Measurements from ENCODE around the gene ZNF358. TPM values are rescaled to one million over a fixed set of nuclear protein-coding genes. Genes with fewer than 3 reads are reported as not detected.

ZNF358 gene
- total and polyA plus RNA-seq, 2 of the 13 experiments (the other 11 are each of a cell fraction or from before 2014, with no cell fraction given) = 9.1 to 37.0 TPM

DNA sequence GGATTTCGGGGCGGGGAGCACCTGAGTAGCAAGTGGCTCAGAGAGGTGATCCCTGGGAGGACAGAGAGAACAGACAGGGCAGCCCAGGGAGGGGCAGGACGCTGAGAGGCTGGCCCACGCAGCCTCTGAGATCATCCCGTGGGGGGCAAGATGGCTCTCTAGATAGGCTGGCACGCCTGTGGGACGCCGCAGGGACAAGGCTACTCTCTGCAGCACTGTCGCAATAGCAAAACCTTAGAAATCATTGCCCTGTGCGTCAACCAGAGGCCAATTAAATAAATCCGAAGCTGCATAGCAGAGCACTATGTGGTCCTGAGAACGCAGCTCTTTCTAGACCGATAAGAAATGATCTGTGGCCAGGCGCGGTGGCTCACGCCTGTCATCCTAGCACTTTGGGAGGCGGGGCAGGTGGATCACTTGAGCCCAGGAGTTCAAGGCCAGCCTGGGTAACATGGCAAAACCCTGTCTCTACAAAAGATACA is 32.1 kb upstream of the ZNF358 start:
- DNase-seq (ENCODE audit: low spot score) (no peak), ATAC-seq (peak; percentile 59), FAIRE-seq (no peak)
- in situ Hi-C loops (cut with HindIII; ENCODE audit: extremely low pct_ligation_motif_present, low pct_unique_long_range_greater_than_20kb) = no loop called here
- 31% methylated on average over 13 of the region's 17 CpGs for WGBS (ENCODE audit: low lambda C conversion rate)
- no peak overlapping the region; the same call in 1 of the 2 replicates for H3K4me2 ChIP-seq (ENCODE audit: low read depth, low read length)
- no peaks in the 10 kb centered on the region; a peak in 1 of 5 replicates for H3K27me3 ChIP-seq (ENCODE audit: control insufficient read depth in 1 of 2, insufficient read depth in 2 of 2, low read length in 2 of 2)
- H3K9ac ChIP-seq (ENCODE audit: insufficient read depth, low read depth, low read length) = no peak overlapping the region
- CTCF ChIA-PET (ENCODE audit: low intra/inter-chr PET ratio, low total read pairs) = no interaction called here
- H3K36me3 ChIP-seq (replicated peaks in 1 of 2; ENCODE audit: control insufficient read depth in 1 of 2, insufficient read depth in 2 of 2, low read length in 2 of 2) = no peaks in the 10 kb centered on the region
- intact Hi-C loops (cut with micrococcal nuclease; ENCODE audit: unreplicated experiment) = no loop called here
- no peak overlapping the region for H2AFZ ChIP-seq (ENCODE audit: low read length)
- H3K4me1 ChIP-seq (ENCODE audit: insufficient read depth, low read length) = peaks cover 43% of the 10 kb centered on the region
- no peaks in the 10 kb centered on the region for H3K79me2 ChIP-seq (ENCODE audit: insufficient read depth, low read length)
- H4K20me1 ChIP-seq (ENCODE audit: insufficient read depth, low read length) = no peaks in the 10 kb centered on the region
- H3K9me3 ChIP-seq (ENCODE audit: low read length) = no peaks in the 10 kb centered on the region
- POLR2A ChIA-PET = no interaction called here
- H3K27ac ChIP-seq (ENCODE audit: extremely low read length, insufficient read depth, low read length) = no peak overlapping the region
- no TSS peak for BruUV-seq (replicated peaks)
- H3K4me3 ChIP-seq (replicated peaks in 1 of 3; ENCODE audit: insufficient read depth in 1 of 3, low read depth in 2 of 3, low read length in 3 of 3) = no peak overlapping the region; a peak in 1 of 6 replicates
- TF ChIP-seq, protein P1, sequence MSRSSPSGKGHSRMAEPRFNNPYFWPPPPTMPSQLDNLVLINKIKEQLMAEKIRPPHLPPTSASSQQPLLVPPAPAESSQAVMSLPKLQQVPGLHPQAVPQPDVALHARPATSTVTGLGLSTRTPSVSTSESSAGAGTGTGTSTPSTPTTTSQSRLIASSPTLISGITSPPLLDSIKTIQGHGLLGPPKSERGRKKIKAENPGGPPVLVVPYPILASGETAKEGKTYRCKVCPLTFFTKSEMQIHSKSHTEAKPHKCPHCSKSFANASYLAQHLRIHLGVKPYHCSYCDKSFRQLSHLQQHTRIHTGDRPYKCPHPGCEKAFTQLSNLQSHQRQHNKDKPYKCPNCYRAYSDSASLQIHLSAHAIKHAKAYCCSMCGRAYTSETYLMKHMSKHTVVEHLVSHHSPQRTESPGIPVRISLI (CRISPR knock-in tag; IDR thresholded peaks at IDR 0.05; ENCODE audit: borderline replicate concordance) = 0 out of 2 replicates have a peak, but pooled peaks have one; percentile 20
- TF ChIP-seq ETV6 (CRISPR knock-in tag; conservative IDR thresholded peaks at IDR 0.05) (no peak), ZNF460 (CRISPR knock-in tag; IDR thresholded peaks at IDR 0.05; ENCODE audit: borderline replicate concordance) (peak; percentile 73; the same call in 1 of the 2 replicates), HOXA3 (CRISPR knock-in tag; IDR thresholded peaks at IDR 0.05) (peak; percentile 40; the same call in 1 of the 2 replicates), MLLT10 (CRISPR knock-in tag; IDR thresholded peaks at IDR 0.05) (no peak), PITX1 (CRISPR knock-in tag; IDR thresholded peaks at IDR 0.05) (peak; percentile 26; the same call in 1 of the 2 replicates), SRSF4 (IDR thresholded peaks at IDR 0.05; ENCODE audit: low read depth, low read length, poor library complexity, severe bottlenecking) (no peak), ZMYM2 (CRISPR knock-in tag; IDR thresholded peaks at IDR 0.05) (no peak)
- TF ChIP-seq, protein P2, sequence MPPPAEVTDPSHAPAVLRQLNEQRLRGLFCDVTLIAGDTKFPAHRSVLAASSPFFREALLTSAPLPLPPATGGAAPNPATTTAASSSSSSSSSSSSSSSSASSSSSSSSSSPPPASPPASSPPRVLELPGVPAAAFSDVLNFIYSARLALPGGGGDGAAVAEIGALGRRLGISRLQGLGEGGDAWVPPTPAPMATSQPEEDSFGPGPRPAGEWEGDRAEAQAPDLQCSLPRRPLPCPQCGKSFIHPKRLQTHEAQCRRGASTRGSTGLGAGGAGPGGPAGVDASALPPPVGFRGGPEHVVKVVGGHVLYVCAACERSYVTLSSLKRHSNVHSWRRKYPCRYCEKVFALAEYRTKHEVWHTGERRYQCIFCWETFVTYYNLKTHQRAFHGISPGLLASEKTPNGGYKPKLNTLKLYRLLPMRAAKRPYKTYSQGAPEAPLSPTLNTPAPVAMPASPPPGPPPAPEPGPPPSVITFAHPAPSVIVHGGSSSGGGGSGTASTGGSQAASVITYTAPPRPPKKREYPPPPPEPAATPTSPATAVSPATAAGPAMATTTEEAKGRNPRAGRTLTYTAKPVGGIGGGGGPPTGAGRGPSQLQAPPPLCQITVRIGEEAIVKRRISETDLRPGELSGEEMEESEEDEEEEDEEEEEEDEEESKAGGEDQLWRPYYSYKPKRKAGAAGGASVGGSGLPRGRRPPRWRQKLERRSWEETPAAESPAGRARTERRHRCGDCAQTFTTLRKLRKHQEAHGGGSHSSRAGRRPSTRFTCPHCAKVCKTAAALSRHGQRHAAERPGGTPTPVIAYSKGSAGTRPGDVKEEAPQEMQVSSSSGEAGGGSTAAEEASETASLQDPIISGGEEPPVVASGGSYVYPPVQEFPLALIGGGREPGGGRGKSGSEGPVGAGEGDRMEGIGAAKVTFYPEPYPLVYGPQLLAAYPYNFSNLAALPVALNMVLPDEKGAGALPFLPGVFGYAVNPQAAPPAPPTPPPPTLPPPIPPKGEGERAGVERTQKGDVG (CRISPR knock-in tag; IDR thresholded peaks at IDR 0.05; ENCODE audit: borderline replicate concordance) = no peak
- TF ChIP-seq, protein P3, sequence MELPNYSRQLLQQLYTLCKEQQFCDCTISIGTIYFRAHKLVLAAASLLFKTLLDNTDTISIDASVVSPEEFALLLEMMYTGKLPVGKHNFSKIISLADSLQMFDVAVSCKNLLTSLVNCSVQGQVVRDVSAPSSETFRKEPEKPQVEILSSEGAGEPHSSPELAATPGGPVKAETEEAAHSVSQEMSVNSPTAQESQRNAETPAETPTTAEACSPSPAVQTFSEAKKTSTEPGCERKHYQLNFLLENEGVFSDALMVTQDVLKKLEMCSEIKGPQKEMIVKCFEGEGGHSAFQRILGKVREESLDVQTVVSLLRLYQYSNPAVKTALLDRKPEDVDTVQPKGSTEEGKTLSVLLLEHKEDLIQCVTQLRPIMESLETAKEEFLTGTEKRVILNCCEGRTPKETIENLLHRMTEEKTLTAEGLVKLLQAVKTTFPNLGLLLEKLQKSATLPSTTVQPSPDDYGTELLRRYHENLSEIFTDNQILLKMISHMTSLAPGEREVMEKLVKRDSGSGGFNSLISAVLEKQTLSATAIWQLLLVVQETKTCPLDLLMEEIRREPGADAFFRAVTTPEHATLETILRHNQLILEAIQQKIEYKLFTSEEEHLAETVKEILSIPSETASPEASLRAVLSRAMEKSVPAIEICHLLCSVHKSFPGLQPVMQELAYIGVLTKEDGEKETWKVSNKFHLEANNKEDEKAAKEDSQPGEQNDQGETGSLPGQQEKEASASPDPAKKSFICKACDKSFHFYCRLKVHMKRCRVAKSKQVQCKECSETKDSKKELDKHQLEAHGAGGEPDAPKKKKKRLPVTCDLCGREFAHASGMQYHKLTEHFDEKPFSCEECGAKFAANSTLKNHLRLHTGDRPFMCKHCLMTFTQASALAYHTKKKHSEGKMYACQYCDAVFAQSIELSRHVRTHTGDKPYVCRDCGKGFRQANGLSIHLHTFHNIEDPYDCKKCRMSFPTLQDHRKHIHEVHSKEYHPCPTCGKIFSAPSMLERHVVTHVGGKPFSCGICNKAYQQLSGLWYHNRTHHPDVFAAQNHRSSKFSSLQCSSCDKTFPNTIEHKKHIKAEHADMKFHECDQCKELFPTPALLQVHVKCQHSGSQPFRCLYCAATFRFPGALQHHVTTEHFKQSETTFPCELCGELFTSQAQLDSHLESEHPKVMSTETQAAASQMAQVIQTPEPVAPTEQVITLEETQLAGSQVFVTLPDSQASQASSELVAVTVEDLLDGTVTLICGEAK (IDR thresholded peaks at IDR 0.05) = no peak
- TF ChIP-seq, protein P3 (CRISPR knock-in tag; IDR thresholded peaks at IDR 0.05) = 0 out of 2 replicates have a peak, but pooled peaks have one; percentile 13

Data from HepG2 (cell line).